ENCODE results near the gene TGFB1I1.
"Not testable (repeated sequence)": the region's sequence is repeated elsewhere in the genome, so short reads cannot be mapped to it uniquely, and the experiment has no call there.

TGFB1I1 gene

GRCh38 chr16:31488468-31489297 lies 16.7 kb downstream of the TGFB1I1 start:
- no peak for DNase-seq

- DNase-seq, result no peak
Observed at GRCh38 chr16:31489298-31489564, 17.3 kb downstream of the TGFB1I1 start.

- DNase-seq, result no peak
Observed at GRCh38 chr16:31489616-31490584, 17.9 kb downstream of the TGFB1I1 start.

GRCh38 chr16:31491778-31492418 lies 19.9 kb downstream of the TGFB1I1 start:
- no peak for DNase-seq

- DNase-seq, result no peak
Observed at GRCh38 chr16:31493506-31494125, 21.7 kb downstream of the TGFB1I1 start.

- DNase-seq, result no peak
Observed at GRCh38 chr16:31496670-31497069, 24.7 kb downstream of the TGFB1I1 start.

- DNase-seq, result no peak
Observed at GRCh38 chr16:31498493-31498892, 26.5 kb downstream of the TGFB1I1 start.

GRCh38 chr16:31499928-31500327 lies 28.0 kb downstream of the TGFB1I1 start:
- DNase-seq, result no peak

GRCh38 chr16:31501226-31501965 lies 29.4 kb downstream of the TGFB1I1 start:
- no peak for DNase-seq

GRCh38 chr16:31501966-31502348 lies 30.0 kb downstream of the TGFB1I1 start:
- DNase-seq, result no peak

GRCh38 chr16:31502981-31503380 lies 31.0 kb downstream of the TGFB1I1 start:
- no peak for DNase-seq

- DNase-seq, result not testable (repeated sequence)
Observed at GRCh38 chr16:31503555-31503954, 31.6 kb downstream of the TGFB1I1 start.

GRCh38 chr16:31504159-31504558 lies 32.2 kb downstream of the TGFB1I1 start:
- DNase-seq, result no peak

- DNase-seq, result peak; percentile 23
Observed at GRCh38 chr16:31505483-31505882, 33.5 kb downstream of the TGFB1I1 start.

GRCh38 chr16:31507617-31507928 lies 35.6 kb downstream of the TGFB1I1 start:
- no peak for DNase-seq

GRCh38 chr16:31507929-31508705 lies 36.2 kb downstream of the TGFB1I1 start, which contains the start of gene RUSF1:
Gene RUSF1, minus strand, starts transcription at chr16:31508391. Its CDS starts 18 bp downstream, at chr16:31508373.
- DNase-seq, result peak; percentile 86

- no peak for DNase-seq
Observed at GRCh38 chr16:31508706-31509195, 36.8 kb downstream of the TGFB1I1 start.

- no peak for DNase-seq
Observed at GRCh38 chr16:31513126-31513525, 41.2 kb downstream of the TGFB1I1 start.

- no peak for DNase-seq
Observed at GRCh38 chr16:31513884-31514283, 41.9 kb downstream of the TGFB1I1 start.

- DNase-seq, result no peak
Observed at GRCh38 chr16:31517800-31518402, 45.9 kb downstream of the TGFB1I1 start.

Data from stimulated activated CD4-positive, alpha-beta T cell treated with anti-CD3 and anti-CD28 coated beads, Interleukin-4, amount 100 ng/mL, for 24 hours (primary cell).